GM12878 (cell line): ENCODE results near the gene ILRUN. TPM values are rescaled to one million over a fixed set of nuclear protein-coding genes. Genes with fewer than 3 reads are reported as not detected.

Experiments used
- BACH1 ChIP-seq: fragments of 450-650 bp; IDR thresholded peaks from 2 replicates; pipeline ENCODE4 v1.6.1; 2017; ENCODE audit warnings: mild to moderate bottlenecking, borderline replicate concordance
- CTCF ChIP-seq, 3 experiments: IDR thresholded peaks in 2 of 3; conservative IDR thresholded peaks in 1 of 3; 2 replicates each; pipeline ENCODE4 v1.5.1; 2011; ENCODE audit warnings: low read depth in 3 of 3, low read length in 3 of 3, mild to moderate bottlenecking in 3 of 3, control low read depth in 2 of 3, moderate library complexity in 2 of 3, inconsistent platforms in 1 of 3, mixed read lengths in 1 of 3; ENCODE audit not compliant: control insufficient read depth in 2 of 3, insufficient read depth in 1 of 3; ENCODE audit errors: extremely low read depth in 1 of 3
- DPF2 ChIP-seq: fragments of 450-650 bp; IDR thresholded peaks from 2 replicates; pipeline ENCODE4 v1.6.1; 2017; ENCODE audit warnings: mild to moderate bottlenecking
- E2F4 ChIP-seq: IDR thresholded peaks from 2 replicates; pipeline ENCODE4 v1.6.1; 2012; ENCODE audit warnings: low read depth, low read length, improper control_type of control experiment
- EED ChIP-seq: sonication (generic); IDR thresholded peaks from 2 replicates; pipeline ENCODE4 v1.6.1; 2016; ENCODE audit warnings: antibody characterized with exemption, low read depth
- EP300 ChIP-seq, 2 experiments: fragments of 150-350 bp in 1 of 2; IDR thresholded peaks; 2 replicates each; pipeline ENCODE4 v1.6.1; 2011 to 2012; ENCODE audit warnings: low read depth in 2 of 2, low read length in 2 of 2, borderline replicate concordance in 1 of 2, improper control_type of control experiment in 1 of 2, inconsistent platforms in 1 of 2; ENCODE audit not compliant: control insufficient read depth in 1 of 2
- IKZF2 ChIP-seq, 2 experiments: fragments of 450-650 bp; IDR thresholded peaks; 2 replicates each; pipeline ENCODE4 v1.6.1; 2017; ENCODE audit warnings: mild to moderate bottlenecking in 2 of 2, moderate library complexity in 2 of 2
- RCOR1 ChIP-seq: conservative IDR thresholded peaks from 2 replicates; pipeline ENCODE4 v1.6.1; 2012; ENCODE audit warnings: low read depth, low read length, improper control_type of control experiment
- SMARCA5 ChIP-seq: fragments of 450-650 bp; IDR thresholded peaks from 2 replicates; pipeline ENCODE4 v1.6.1; 2017; ENCODE audit warnings: mild to moderate bottlenecking
- polyA plus RNA-seq, 11 experiments: library from polyadenylated mRNA; depleted of rRNA in 4 of 11; unstranded in 6 of 11; stranded (reverse) in 5 of 11; fragments of >200 nt; fragmentation: Nextera tagmentation in 4 of 11; fragmentation: Illumina TruSeq in 1 of 11; extraction: Ambion mirVana in 4 of 11; extraction: Trizol in 1 of 11; gene quantifications; 1 replicate in 1 of 11; 2 replicates in 10 of 11; pipeline versions ENCODE4 v1.2.1 to v1.2.3, GENCODE V29; 2011 to 2016; ENCODE audit warnings: inconsistent platforms in 2 of 11, missing spikeins in 2 of 11, low read depth in 1 of 11
- total RNA-seq, 4 experiments: library from RNA; depleted of rRNA in 3 of 4; stranded (reverse); fragments of >200 nt in 3 of 4; fragmentation: Illumina TruSeq in 1 of 4; extraction: Trizol in 1 of 4; gene quantifications; 2 replicates each; pipeline versions ENCODE4 v1.2.1 to v1.2.3, GENCODE V29; 2013 to 2021

Gene ILRUN
- total and polyA plus RNA-seq, 10 of the 15 experiments (the other 5 are each of a cell fraction or from before 2014, with no cell fraction given) = 21.0 to 114 (median 48.9) TPM

- TF ChIP-seq CTCF (IDR thresholded peaks at IDR 0.05 in 2 of 3, conservative IDR thresholded peaks at IDR 0.05 in 1 of 3; ENCODE audit: control insufficient read depth in 2 of 3, extremely low read depth in 1 of 3, insufficient read depth in 1 of 3, low read depth in 3 of 3, low read length in 3 of 3) (no peak), E2F4 (no peak), SMARCA5 (0 out of 2 replicates have a peak, but pooled peaks have one; percentile 5), DPF2 (peak; percentile 25; the same call in 1 of the 2 replicates), RCOR1 (no peak), BACH1 (peak; percentile 92; the same call in 1 of the 2 replicates), EED (peak; percentile 73; the same call in 1 of the 2 replicates), IKZF2 (IDR thresholded peaks at IDR 0.05) (peak; percentile 92 to 93), EP300 (IDR thresholded peaks at IDR 0.05; ENCODE audit: borderline replicate concordance in 1 of 2, control insufficient read depth in 1 of 2, low read depth in 2 of 2, low read length in 2 of 2) (peak in 1 of 2 experiments; percentile 48; a peak in 2 of 4 replicates)
These were observed 39.1 kb downstream of the ILRUN start (continued) for GRCh38 chr6:34657307-34657978.
